Endothelial cell (in vitro differentiated cells): ENCODE data around the gene HACD1. TPM values are rescaled to one million over a fixed set of nuclear protein-coding genes. Genes with fewer than 3 reads are reported as not detected.

Experiments
- DNase-seq: peaks from one replicate; pipeline ENCODE4 v3.0.0; 2021; ENCODE audit warnings: low spot score
- H3K27ac Mint-ChIP-seq: one replicate; pipeline ENCODE4 v1.8.0; 2021; ENCODE audit warnings: mixed read lengths, inconsistent platforms; ENCODE audit not compliant: unreplicated experiment
- H3K27me3 Mint-ChIP-seq: one replicate; pipeline ENCODE4 v1.8.0; 2021; ENCODE audit warnings: mild to moderate bottlenecking, moderate library complexity, mixed read lengths, inconsistent platforms; ENCODE audit not compliant: unreplicated experiment
- H3K36me3 Mint-ChIP-seq: one replicate; pipeline ENCODE4 v1.8.0; 2021; ENCODE audit warnings: mild to moderate bottlenecking, low read depth, mixed read lengths, inconsistent platforms; ENCODE audit not compliant: unreplicated experiment
- H3K4me1 Mint-ChIP-seq: one replicate; pipeline ENCODE4 v1.8.0; 2021; ENCODE audit warnings: mild to moderate bottlenecking, mixed read lengths, inconsistent platforms; ENCODE audit not compliant: unreplicated experiment
- H3K4me3 Mint-ChIP-seq: one replicate; pipeline ENCODE4 v1.8.0; 2021; ENCODE audit warnings: mild to moderate bottlenecking, mixed read lengths, inconsistent platforms; ENCODE audit not compliant: unreplicated experiment
- H3K9me3 Mint-ChIP-seq: one replicate; pipeline ENCODE4 v1.8.0; 2021; ENCODE audit warnings: mixed read lengths, inconsistent platforms; ENCODE audit not compliant: unreplicated experiment
- CTCF ChIP-seq: fragments of 200-600 bp; sonication (generic); IDR thresholded peaks from one replicate; pipeline ENCODE4 v1.5.0; 2021; ENCODE audit warnings: antibody characterized with exemption; ENCODE audit not compliant: unreplicated experiment
- total RNA-seq: library from RNA; stranded (reverse); fragmentation: NEBNext Ultra II Directional; extraction: Animal tissue kit (Norgen Biotek cat#: 25700); gene quantifications from one replicate; pipeline ENCODE4 v1.2.1, GENCODE V29; 2021; ENCODE audit not compliant: unreplicated experiment

HACD1 gene
- total RNA-seq, 1 donor from 2014 or later: 17.9 TPM

DNA sequence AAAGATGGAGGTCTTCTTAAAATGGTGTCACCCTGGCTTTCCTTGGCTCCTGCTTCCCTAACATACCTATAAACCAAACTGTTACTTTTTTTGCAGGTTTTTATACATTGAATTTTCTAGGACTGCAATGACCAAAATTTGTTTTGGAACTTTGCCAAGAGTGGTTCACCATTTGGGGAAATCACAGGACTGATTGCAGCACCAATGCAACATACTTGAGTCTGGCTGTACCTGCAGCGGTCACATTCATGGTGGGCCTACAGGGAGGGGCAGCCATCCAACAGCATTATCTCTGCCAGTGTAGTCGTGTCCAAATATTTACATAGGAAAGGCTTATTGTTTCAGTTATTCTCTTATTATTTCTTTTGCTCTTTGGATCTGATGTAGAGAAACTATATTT lies 69.0 kb downstream of the HACD1 start:
- no peak overlapping the region for H3K27ac Mint-ChIP-seq

GRCh38 chr10:17547060-17547459 lies 70.1 kb downstream of the HACD1 start:
- Mint-ChIP-seq H3K4me1 (no peaks in the 10 kb centered on the region), H3K9me3 (no peaks in the 10 kb centered on the region), H3K27ac (no peak overlapping the region), H3K4me3 (no peak overlapping the region), H3K27me3 (no peaks in the 10 kb centered on the region), H3K36me3 (no peaks in the 10 kb centered on the region)
- TF ChIP-seq CTCF: no peak
- DNase-seq: no peak

More for the DNA sequence above, 69.0 kb downstream of the HACD1 start:
- Mint-ChIP-seq H3K9me3 (no peaks in the 10 kb centered on the region), H3K4me3 (no peak overlapping the region), H3K36me3 (no peaks in the 10 kb centered on the region), H3K27me3 (no peaks in the 10 kb centered on the region), H3K4me1 (no peaks in the 10 kb centered on the region)
- DNase-seq: no peak
- TF ChIP-seq CTCF: no peak

DNA sequence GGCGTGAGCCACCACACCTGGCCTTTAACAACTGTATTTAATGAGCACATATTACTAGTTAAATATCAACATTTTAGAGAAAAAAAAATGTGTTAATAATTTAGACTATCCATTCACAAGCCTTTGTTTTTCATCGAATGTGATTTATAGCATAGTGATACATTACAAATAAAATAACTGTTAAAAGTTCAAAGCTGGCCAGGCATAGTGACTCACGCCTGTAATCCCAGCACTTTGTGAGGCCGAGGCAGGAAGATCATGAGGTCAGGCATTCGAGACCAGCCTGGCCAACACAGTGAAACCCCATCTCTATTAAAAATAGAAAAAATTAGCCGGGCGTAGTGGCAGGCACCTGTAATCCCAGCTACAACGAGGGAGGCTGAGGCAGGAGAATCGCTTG lies 72.7 kb downstream of the HACD1 start:
- TF ChIP-seq CTCF: no peak
- Mint-ChIP-seq H3K27ac (no peak overlapping the region), H3K4me1 (no peaks in the 10 kb centered on the region), H3K4me3 (no peak overlapping the region), H3K27me3 (no peaks in the 10 kb centered on the region), H3K9me3 (no peaks in the 10 kb centered on the region), H3K36me3 (peaks cover 2% of the 10 kb centered on the region)
- no peak for DNase-seq

Other genes with a start within 250 kb of the HACD1 start
- 1.7 TPM for gene ST8SIA6, start 162.8 kb downstream of the HACD1 start, total RNA-seq
- 22.0 TPM for gene STAM, start 26.8 kb upstream of the HACD1 start, total RNA-seq
- 0.05 TPM for gene TMEM236, start 134.8 kb upstream of the HACD1 start, total RNA-seq
- gene MRC1, start 192.0 kb upstream of the HACD1 start, total RNA-seq: 35.7 TPM